IMR-90 (cell line): ENCODE results near the gene NAPB. TPM values are rescaled to one million over a fixed set of nuclear protein-coding genes. Genes with fewer than 3 reads are reported as not detected.

Experiments
- ATAC-seq: fragments of 200-7000 bp; cut with Tn5 transposase; 2 replicates; pipeline ENCODE4 v1.9.1; 2020; ENCODE audit warnings: low read depth, mild to moderate bottlenecking, moderate library complexity
- BruUV-seq: library from RNA; stranded (reverse); fragments of 400-500 nt; replicated peaks from 2 replicates; lab custom pipeline; 2021; lab: Mats Ljungman, UMichigan
- CTCF ChIA-PET: fragments of 300-600 bp; formaldehyde crosslinking; extraction: SDS; loops from one replicate; lab custom pipeline; 2021; ENCODE audit warnings: antibody characterized with exemption; lab: Yijun Ruan, JAX
- POLR2A ChIA-PET: fragments of 300-600 bp; sonication (Branson Sonifier 250); formaldehyde crosslinking; loops from one replicate; lab custom pipeline; 2022; ENCODE audit warnings: antibody characterized with exemption; ENCODE audit not compliant: unreplicated experiment; lab: Charles Lee
- DNase-seq: peaks from one replicate; pipeline ENCODE4 v3.0.0; 2013
- H2AFZ ChIP-seq: replicated peaks from 2 replicates; pipeline ENCODE3; 2013; ENCODE audit warnings: low read length, mild to moderate bottlenecking; ENCODE audit not compliant: poor library complexity
- H2AK5ac ChIP-seq: 2 replicates; pipeline ENCODE4 v1.6.1; 2013; ENCODE audit warnings: low read depth, low read length, inconsistent platforms
- H2AK9ac ChIP-seq: replicated peaks from 2 replicates; pipeline ENCODE3; 2013; ENCODE audit warnings: mild to moderate bottlenecking, low read depth, low read length, moderate library complexity; ENCODE audit not compliant: poor library complexity
- H2BK120ac ChIP-seq: 2 replicates; pipeline ENCODE4 v1.6.1; 2013; ENCODE audit warnings: low read depth, low read length, inconsistent platforms
- H2BK15ac ChIP-seq: 3 replicates; pipeline ENCODE4 v1.6.1; 2013; ENCODE audit warnings: low read depth, low read length, inconsistent platforms
- H2BK20ac ChIP-seq: 2 replicates; pipeline ENCODE4 v1.6.1; 2013; ENCODE audit warnings: low read depth, mild to moderate bottlenecking, inconsistent platforms, low read length, moderate library complexity
- H2BK5ac ChIP-seq: 2 replicates; pipeline ENCODE4 v1.6.1; 2013; ENCODE audit warnings: mild to moderate bottlenecking, low read depth, low read length, inconsistent platforms; ENCODE audit not compliant: poor library complexity, severe bottlenecking
- H3K14ac ChIP-seq: replicated peaks from 2 replicates; pipeline ENCODE4 v1.6.1; 2013; ENCODE audit warnings: low read depth, low read length, inconsistent platforms
- H3K18ac ChIP-seq: 2 replicates; pipeline ENCODE4 v1.6.1; 2013; ENCODE audit warnings: low read depth, low read length, control low read depth
- H3K23ac ChIP-seq: 2 replicates; pipeline ENCODE4 v1.6.1; 2013; ENCODE audit warnings: low read depth, low read length, inconsistent platforms
- H3K27ac ChIP-seq: 2 replicates; pipeline ENCODE4 v1.5.1; 2013; ENCODE audit warnings: mild to moderate bottlenecking, control low read depth, low read length; ENCODE audit not compliant: insufficient read depth
- H3K27me3 ChIP-seq: 2 replicates; pipeline ENCODE4 v1.6.1; 2013; ENCODE audit warnings: low read length; ENCODE audit not compliant: control insufficient read depth, insufficient read depth
- H3K36me3 ChIP-seq: 2 replicates; pipeline ENCODE4 v1.6.1; 2013; ENCODE audit warnings: low read length, mixed read lengths; ENCODE audit not compliant: control insufficient read depth, insufficient read depth
- H3K4ac ChIP-seq: 2 replicates; pipeline ENCODE4 v1.6.1; 2013; ENCODE audit warnings: low read depth, low read length, inconsistent platforms
- H3K4me1 ChIP-seq: 2 replicates; pipeline ENCODE4 v1.6.1; 2013; ENCODE audit warnings: low read length, mixed read lengths; ENCODE audit not compliant: control insufficient read depth, insufficient read depth
- H3K4me2 ChIP-seq: 2 replicates; pipeline ENCODE4 v1.6.1; 2013; ENCODE audit warnings: low read depth, mild to moderate bottlenecking, control low read depth, low read length, moderate library complexity
- H3K4me3 ChIP-seq: 2 replicates; pipeline ENCODE4 v1.5.1; 2013; ENCODE audit warnings: low read depth, mild to moderate bottlenecking, control low read depth, low read length, moderate library complexity; ENCODE audit not compliant: insufficient read depth
- H3K56ac ChIP-seq: 2 replicates; pipeline ENCODE4 v1.6.1; 2013; ENCODE audit warnings: low read length, inconsistent platforms; ENCODE audit not compliant: insufficient read depth; ENCODE audit errors: extremely low read depth
- H3K79me1 ChIP-seq, 2 experiments: 2 replicates each; pipeline ENCODE4 v1.6.1; 2013; ENCODE audit warnings: low read length in 2 of 2, inconsistent platforms in 1 of 2, low read depth in 1 of 2
- H3K9ac ChIP-seq: 2 replicates; pipeline ENCODE4 v1.6.1; 2013; ENCODE audit warnings: low read depth, low read length, control low read depth
- H3K9me1 ChIP-seq: 2 replicates; pipeline ENCODE4 v1.6.1; 2013; ENCODE audit warnings: low read length, inconsistent platforms; ENCODE audit not compliant: insufficient read depth
- H3K9me3 ChIP-seq: 2 replicates; pipeline ENCODE4 v1.6.1; 2013; ENCODE audit warnings: low read length; ENCODE audit not compliant: control insufficient read depth, insufficient read depth
- H4K20me1 ChIP-seq: 2 replicates; pipeline ENCODE4 v1.6.1; 2013; ENCODE audit warnings: low read length, inconsistent platforms; ENCODE audit not compliant: insufficient read depth
- H4K5ac ChIP-seq: 2 replicates; pipeline ENCODE4 v1.6.1; 2013; ENCODE audit warnings: mild to moderate bottlenecking, low read depth, low read length, control low read depth
- H4K8ac ChIP-seq, 2 experiments: 2 replicates each; pipeline ENCODE4 v1.6.1; 2013; ENCODE audit warnings: low read depth in 2 of 2, low read length in 2 of 2, control low read depth in 1 of 2, inconsistent platforms in 1 of 2
- H4K91ac ChIP-seq: 2 replicates; pipeline ENCODE4 v1.6.1; 2013; ENCODE audit warnings: low read depth, low read length, inconsistent platforms; ENCODE audit not compliant: insufficient read depth
- BHLHE40 ChIP-seq: fragments of 150-350 bp; IDR thresholded peaks from 2 replicates; pipeline ENCODE4 v1.6.1; 2016; ENCODE audit warnings: mild to moderate bottlenecking, low read depth, low read length
- CEBPB ChIP-seq: IDR thresholded peaks from 2 replicates; pipeline ENCODE4 v1.6.1; 2012; ENCODE audit warnings: low read depth, low read length, improper control_type of control experiment
- CTCF ChIP-seq: conservative IDR thresholded peaks from 2 replicates; pipeline ENCODE4 v1.5.1; 2012; ENCODE audit warnings: mild to moderate bottlenecking, low read depth, low read length, improper control_type of control experiment
- ELK1 ChIP-seq: fragments of 150-350 bp; IDR thresholded peaks from 2 replicates; pipeline ENCODE4 v1.6.1; 2016; ENCODE audit warnings: low read depth, mild to moderate bottlenecking, low read length, moderate library complexity, borderline replicate concordance
- FOS ChIP-seq: fragments of 150-350 bp; IDR thresholded peaks from 2 replicates; pipeline ENCODE4 v1.6.1; 2016; ENCODE audit warnings: low read depth, low read length
- MAFK ChIP-seq: IDR thresholded peaks from 2 replicates; pipeline ENCODE4 v1.6.1; 2012; ENCODE audit warnings: low read depth, low read length, improper control_type of control experiment
- MAZ ChIP-seq: IDR thresholded peaks from 2 replicates; pipeline ENCODE4 v1.6.1; 2012; ENCODE audit warnings: low read depth, mild to moderate bottlenecking, low read length, improper control_type of control experiment, moderate library complexity, borderline replicate concordance
- MXI1 ChIP-seq: IDR thresholded peaks from 2 replicates; pipeline ENCODE4 v1.6.1; 2012; ENCODE audit warnings: low read depth, mild to moderate bottlenecking, low read length, moderate library complexity, borderline replicate concordance
- POLR2A ChIP-seq: IDR thresholded peaks from 2 replicates; pipeline ENCODE4 v1.6.1; 2012; ENCODE audit warnings: mild to moderate bottlenecking, low read depth, low read length
- RCOR1 ChIP-seq: IDR thresholded peaks from 2 replicates; pipeline ENCODE4 v1.6.1; 2012; ENCODE audit warnings: mild to moderate bottlenecking, low read length, improper control_type of control experiment; ENCODE audit not compliant: insufficient replicate concordance
- RFX5 ChIP-seq: IDR thresholded peaks from 2 replicates; pipeline ENCODE4 v1.8.0; 2012; ENCODE audit warnings: low read depth, mild to moderate bottlenecking, low read length, moderate library complexity
- SMC3 ChIP-seq: fragments of 150-350 bp; IDR thresholded peaks from 2 replicates; pipeline ENCODE4 v1.6.1; 2016; ENCODE audit warnings: low read depth, mild to moderate bottlenecking, antibody characterized with exemption, low read length, moderate library complexity
- USF2 ChIP-seq: fragments of 150-350 bp; IDR thresholded peaks from 2 replicates; pipeline ENCODE4 v1.6.1; 2017; ENCODE audit warnings: mild to moderate bottlenecking, antibody characterized with exemption, low read length, low read depth
- dilution Hi-C: fragments of 300-500 bp; cut with HindIII; formaldehyde crosslinking; loops from one replicate; pipeline ENCODE4 v1.14.3; 2018; ENCODE audit warnings: low sequenced_read_pairs; ENCODE audit not compliant: unreplicated experiment
- in situ Hi-C: fragments of 300-500 bp; cut with MboI; formaldehyde crosslinking; loops from 3 replicates; pipeline ENCODE4 v1.14.3; 2019; ENCODE audit warnings: low sequenced_read_pairs, inconsistent platforms, mixed read lengths
- intact Hi-C: fragments of 100-400 bp; cut with micrococcal nuclease; formaldehyde crosslinking; loops from 2 replicates; pipeline ENCODE4 v1.10.0; 2022
- polyA plus RNA-seq, 3 experiments: library from polyadenylated mRNA; depleted of rRNA; stranded (reverse); fragments of >200 nt; gene quantifications; 2 replicates each; pipeline ENCODE4 v1.2.3, GENCODE V29; 2012; ENCODE audit warnings: low replicate concordance in 1 of 3
- total RNA-seq: library from RNA; depleted of rRNA; stranded (reverse); fragments of >200 nt; gene quantifications from 2 replicates; pipeline ENCODE4 v1.2.3, GENCODE V29; 2012

NAPB gene
- total and polyA plus RNA-seq, 2 of the 4 experiments (the other 2 are of a cell fraction), result 4.4 to 5.2 TPM

GRCh38 chr20:23386304-23387117 is 34.8 kb downstream of the NAPB start (continued):
- no peak for TF ChIP-seq RFX5

GRCh38 chr20:23381876-23382275 is 39.4 kb downstream of the NAPB start:
- ATAC-seq, result no peak
- H3K4me3 ChIP-seq, result no peak overlapping the region
- H2AK5ac ChIP-seq, result no peak overlapping the region
- no peak overlapping the region for H2BK20ac ChIP-seq
- H3K4ac ChIP-seq, result no peak overlapping the region
- H3K27me3 ChIP-seq, result no peaks in the 10 kb centered on the region
- H4K91ac ChIP-seq, result no peak overlapping the region
- H3K36me3 ChIP-seq, result peaks cover 9% of the 10 kb centered on the region
- no peak overlapping the region for H2BK5ac ChIP-seq
- no peak overlapping the region for H2BK120ac ChIP-seq
- H3K18ac ChIP-seq, result no peak overlapping the region
- no peaks in the 10 kb centered on the region; the same call in 1 of the 2 replicates for H3K9me3 ChIP-seq
- no peak overlapping the region for H2BK15ac ChIP-seq
- H3K27ac ChIP-seq, result no peak overlapping the region
- H4K5ac ChIP-seq, result no peak overlapping the region
- intact Hi-C loops, result no loop called here
- peaks cover 4% of the 10 kb centered on the region for H3K9me1 ChIP-seq
- H4K20me1 ChIP-seq, result no peaks in the 10 kb centered on the region; the same call in 1 of the 2 replicates
- H4K8ac ChIP-seq, result no peak overlapping the region
- dilution Hi-C loops, result no loop called here
- H2AFZ ChIP-seq, result no peak overlapping the region
- H3K9ac ChIP-seq, result no peak overlapping the region
- no TSS peak for BruUV-seq
- no peaks in the 10 kb centered on the region for H3K4me1 ChIP-seq
- CTCF ChIA-PET, result no interaction called here
- H3K56ac ChIP-seq, result no peak overlapping the region
- POLR2A ChIA-PET, result interaction anchor here (0.9 kb wide), 1 partner anchor 9 kb away, joined by 5 read pairs; no protein-coding TSS in a partner anchor
- DNase-seq, result no peak
- no peak overlapping the region for H3K14ac ChIP-seq
- peaks cover 12 to 30% of the 10 kb centered on the region in 2 experiments for H3K79me1 ChIP-seq
- H3K4me2 ChIP-seq, result no peak overlapping the region
- in situ Hi-C loops, result no loop called here
- H3K23ac ChIP-seq, result no peak overlapping the region
- H2AK9ac ChIP-seq, result no peak overlapping the region
- TF ChIP-seq MAZ, result no peak
- no peak for TF ChIP-seq BHLHE40
- TF ChIP-seq USF2, result no peak
- TF ChIP-seq MAFK, result no peak
- no peak for TF ChIP-seq POLR2A
- TF ChIP-seq ELK1, result no peak
- TF ChIP-seq RCOR1, result no peak
- no peak for TF ChIP-seq FOS
- no peak for TF ChIP-seq MXI1
- TF ChIP-seq RFX5, result no peak
- no peak for TF ChIP-seq CTCF
- no peak for TF ChIP-seq CEBPB
- TF ChIP-seq SMC3, result no peak
